ENCODE data around the gene WRNIP1.

Gene WRNIP1

DNA sequence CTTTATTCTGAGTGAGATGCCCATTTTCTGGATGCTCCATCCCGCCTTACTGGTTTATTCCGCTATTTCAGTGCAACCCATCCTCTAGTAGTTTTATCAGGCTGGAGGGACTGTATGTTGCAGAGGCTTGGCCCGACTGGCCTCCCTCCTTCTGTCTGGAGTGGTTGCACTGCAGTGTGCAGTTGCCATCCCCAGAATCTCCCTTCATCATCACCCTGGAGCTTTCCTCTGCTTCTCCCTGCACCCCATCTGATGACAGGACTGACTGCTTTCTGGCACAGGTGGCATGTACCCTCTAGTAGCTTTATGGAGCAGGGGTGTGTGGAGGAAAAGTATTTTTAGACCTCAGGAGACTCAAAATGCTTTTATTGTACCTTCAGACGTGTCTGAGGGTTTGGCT, 21.1 kb downstream of the WRNIP1 start:
- H3K27me3 ChIP-seq: no peaks in the 10 kb centered on the region
- H3K9me3 ChIP-seq: no peaks in the 10 kb centered on the region
- H3K4me1 ChIP-seq (ENCODE audit: control insufficient read depth in 1 of 2, insufficient read depth in 1 of 2, low read depth in 1 of 2, low read length in 1 of 2): peaks cover 6% of the 10 kb centered on the region in 2 experiments
- TF ChIP-seq, protein P1, sequence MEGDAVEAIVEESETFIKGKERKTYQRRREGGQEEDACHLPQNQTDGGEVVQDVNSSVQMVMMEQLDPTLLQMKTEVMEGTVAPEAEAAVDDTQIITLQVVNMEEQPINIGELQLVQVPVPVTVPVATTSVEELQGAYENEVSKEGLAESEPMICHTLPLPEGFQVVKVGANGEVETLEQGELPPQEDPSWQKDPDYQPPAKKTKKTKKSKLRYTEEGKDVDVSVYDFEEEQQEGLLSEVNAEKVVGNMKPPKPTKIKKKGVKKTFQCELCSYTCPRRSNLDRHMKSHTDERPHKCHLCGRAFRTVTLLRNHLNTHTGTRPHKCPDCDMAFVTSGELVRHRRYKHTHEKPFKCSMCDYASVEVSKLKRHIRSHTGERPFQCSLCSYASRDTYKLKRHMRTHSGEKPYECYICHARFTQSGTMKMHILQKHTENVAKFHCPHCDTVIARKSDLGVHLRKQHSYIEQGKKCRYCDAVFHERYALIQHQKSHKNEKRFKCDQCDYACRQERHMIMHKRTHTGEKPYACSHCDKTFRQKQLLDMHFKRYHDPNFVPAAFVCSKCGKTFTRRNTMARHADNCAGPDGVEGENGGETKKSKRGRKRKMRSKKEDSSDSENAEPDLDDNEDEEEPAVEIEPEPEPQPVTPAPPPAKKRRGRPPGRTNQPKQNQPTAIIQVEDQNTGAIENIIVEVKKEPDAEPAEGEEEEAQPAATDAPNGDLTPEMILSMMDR (IDR thresholded peaks at IDR 0.05): no peak
- no peak overlapping the region for H3K4me3 ChIP-seq (ENCODE audit: low read depth in 1 of 2, low read length in 1 of 2)
- H3K27ac ChIP-seq: no peak overlapping the region
- H3K36me3 ChIP-seq: peaks cover 29% of the 10 kb centered on the region

DNA sequence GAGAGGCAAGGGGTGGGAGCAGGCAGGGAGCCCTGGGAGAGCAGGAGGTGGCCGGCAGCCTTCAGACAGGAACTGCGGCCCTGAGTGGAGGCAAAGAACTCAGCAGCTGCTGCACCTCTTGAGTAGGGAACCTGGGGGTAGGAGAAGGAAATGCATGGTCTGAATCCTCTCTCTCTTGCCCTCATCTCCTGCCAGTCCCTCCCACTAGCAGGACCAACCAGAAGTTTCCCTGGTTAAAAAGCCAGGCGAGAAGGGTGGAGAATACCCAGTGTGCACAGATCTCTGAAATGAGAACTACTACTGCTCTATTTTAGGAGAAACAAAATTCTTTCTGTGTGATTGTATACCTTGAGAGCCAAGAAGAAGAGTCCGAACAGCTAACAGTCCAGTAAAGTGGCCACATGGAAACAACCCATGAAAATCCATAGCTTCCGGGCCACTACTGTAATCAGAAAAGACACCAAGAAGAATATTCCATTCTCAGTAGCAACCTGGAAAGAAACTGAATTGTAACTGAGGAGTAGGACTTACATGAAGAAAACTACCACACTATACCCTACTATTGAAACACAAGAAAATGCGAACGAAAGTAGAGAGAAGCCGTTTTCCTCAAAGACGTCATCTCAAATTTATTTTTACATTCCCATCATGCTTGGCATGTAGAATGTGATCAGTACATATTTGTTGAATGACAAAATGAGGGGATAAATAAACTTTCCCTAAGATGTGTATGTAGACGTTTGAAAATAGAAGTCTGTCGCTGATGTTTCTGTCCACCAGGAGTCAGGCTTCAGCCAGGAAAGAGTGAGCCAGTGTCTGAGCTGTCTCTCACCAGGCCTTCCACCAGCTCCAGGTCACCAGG, 25.6 kb downstream of the WRNIP1 start:
- peak overlapping the region; percentile 90 for H3K27ac ChIP-seq
- peak overlapping the region in 1 of 2 experiments; percentile 25 for H3K4me3 ChIP-seq (ENCODE audit: low read depth in 1 of 2, low read length in 1 of 2)
- peaks cover 51% of the 10 kb centered on the region in 2 experiments for H3K4me1 ChIP-seq (ENCODE audit: control insufficient read depth in 1 of 2, insufficient read depth in 1 of 2, low read depth in 1 of 2, low read length in 1 of 2)

DNA sequence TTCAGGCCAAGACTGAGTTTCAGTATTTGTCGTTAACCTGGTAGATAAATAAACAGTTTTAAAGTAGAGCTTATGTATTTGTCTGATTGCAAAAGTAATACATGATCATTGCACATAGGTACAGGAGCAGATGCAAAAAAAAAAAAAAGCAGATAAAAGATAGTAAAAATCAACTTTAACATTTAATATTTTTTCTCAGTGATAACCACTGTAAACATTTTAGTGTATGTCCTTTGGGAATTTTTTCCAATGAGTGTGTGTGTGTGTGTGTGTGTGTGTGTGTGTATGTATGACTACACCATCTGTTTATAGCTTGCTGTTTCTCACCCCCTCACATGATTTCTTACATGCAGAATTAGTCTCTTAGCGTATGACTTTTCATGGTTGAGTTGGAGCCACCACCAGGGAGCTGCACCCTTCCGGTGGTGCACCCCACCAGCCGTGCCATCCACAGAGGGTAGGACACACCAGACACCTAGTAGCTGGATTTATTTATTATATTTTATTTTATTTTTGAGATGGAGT, 26.3 kb downstream of the WRNIP1 start:
- Histone ChIP-seq H3K27ac (peak overlapping the region; percentile 90), H3K4me1 (ENCODE audit: control insufficient read depth in 1 of 2, insufficient read depth in 1 of 2, low read depth in 1 of 2, low read length in 1 of 2) (peaks cover 58% of the 10 kb centered on the region in 2 experiments)

More for the DNA sequence above, 25.6 kb downstream of the WRNIP1 start:
- no peaks in the 10 kb centered on the region for H3K9me3 ChIP-seq
- TF ChIP-seq, protein P1 (IDR thresholded peaks at IDR 0.05): peak; percentile 64
- H3K36me3 ChIP-seq: peaks cover 8% of the 10 kb centered on the region
- H3K27me3 ChIP-seq: no peaks in the 10 kb centered on the region

DNA sequence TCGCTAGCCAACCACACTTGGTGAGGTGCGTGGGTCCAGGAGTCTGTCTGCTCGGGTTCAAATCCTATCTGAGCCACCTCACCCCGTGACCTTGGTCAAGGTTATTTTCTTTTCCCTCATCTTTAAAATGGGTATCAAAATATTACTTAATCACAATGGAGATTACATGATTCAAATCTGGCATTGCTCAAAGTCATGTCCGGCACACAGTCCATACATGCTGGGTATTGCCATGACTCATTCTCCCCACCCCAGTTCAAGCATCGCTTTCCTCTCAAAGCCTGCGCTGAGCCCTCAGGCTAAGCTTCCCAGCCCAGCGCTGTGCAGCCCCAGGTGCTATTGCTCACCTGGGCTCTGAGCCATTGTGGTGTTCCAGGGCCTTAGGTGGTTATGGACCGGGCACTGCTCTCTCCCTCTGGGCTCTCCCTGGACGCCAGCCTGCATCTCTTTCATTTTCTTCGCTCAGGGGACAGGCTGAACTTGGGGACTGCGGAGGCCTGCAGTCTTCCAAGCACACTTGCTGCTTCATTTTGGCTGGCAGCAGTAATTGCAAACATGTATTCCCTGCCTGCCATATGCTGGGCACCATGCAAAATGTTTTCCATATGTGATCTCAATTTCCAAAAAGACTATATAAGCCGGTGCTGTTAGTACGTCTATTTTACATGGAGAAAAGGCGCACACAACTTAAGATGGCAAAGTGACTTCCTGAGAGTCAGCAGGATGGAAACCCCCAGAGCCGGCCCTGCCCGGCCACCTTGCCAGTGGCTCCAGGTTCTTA, 27.3 kb downstream of the WRNIP1 start:
- Histone ChIP-seq H3K4me3 (ENCODE audit: low read depth in 1 of 2, low read length in 1 of 2) (peak overlapping the region in 1 of 2 experiments; percentile 32), H3K9me3 (no peaks in the 10 kb centered on the region), H3K36me3 (no peaks in the 10 kb centered on the region), H3K27me3 (no peaks in the 10 kb centered on the region), H3K4me1 (ENCODE audit: control insufficient read depth in 1 of 2, insufficient read depth in 1 of 2, low read depth in 1 of 2, low read length in 1 of 2) (peaks cover 68% of the 10 kb centered on the region in 2 experiments), H3K27ac (peak overlapping the region; percentile 90)
- TF ChIP-seq, protein P1 (IDR thresholded peaks at IDR 0.05): no peak

More for the DNA sequence above, 26.3 kb downstream of the WRNIP1 start:
- H3K4me3 ChIP-seq (ENCODE audit: low read depth in 1 of 2, low read length in 1 of 2): peak overlapping the region in 1 of 2 experiments; percentile 25
- H3K36me3 ChIP-seq: peaks cover 5% of the 10 kb centered on the region
- TF ChIP-seq, protein P1 (IDR thresholded peaks at IDR 0.05): no peak
- no peaks in the 10 kb centered on the region for H3K27me3 ChIP-seq
- H3K9me3 ChIP-seq: no peaks in the 10 kb centered on the region

DNA sequence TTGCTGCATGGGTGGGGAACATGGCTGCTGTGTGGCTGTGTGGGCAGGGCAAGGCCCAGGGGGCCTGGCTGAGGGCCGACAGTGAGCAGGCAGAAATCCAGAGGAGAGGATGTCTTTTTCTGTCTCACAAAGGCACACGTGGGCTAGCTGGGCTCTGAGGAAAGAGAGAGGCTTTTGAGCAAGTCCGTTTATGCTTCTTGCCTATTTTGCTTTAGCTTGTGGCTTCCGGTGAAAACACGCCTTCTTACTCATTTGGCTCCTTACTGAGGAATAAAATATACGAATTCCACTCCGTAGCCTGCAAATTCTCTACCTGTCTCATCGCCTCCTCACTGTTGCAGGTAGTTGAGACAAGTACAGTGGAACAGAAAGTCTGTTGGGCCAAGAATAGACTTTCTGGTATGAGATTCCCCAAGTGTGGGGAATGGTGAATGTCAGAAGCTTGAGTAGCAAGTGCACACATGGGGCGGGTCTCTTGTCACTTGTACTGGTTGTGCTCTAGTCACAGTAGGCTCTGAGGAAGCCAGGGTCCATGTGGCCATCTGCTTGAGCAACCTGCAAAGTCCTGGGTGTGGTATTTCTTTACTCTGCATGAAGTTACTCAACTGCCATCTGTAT, 28.4 kb downstream of the WRNIP1 start:
- TF ChIP-seq, protein P1 (IDR thresholded peaks at IDR 0.05): no peak
- no peaks in the 10 kb centered on the region for H3K36me3 ChIP-seq
- peak overlapping the region; percentile 32 to 37 for H3K4me3 ChIP-seq (ENCODE audit: low read depth in 1 of 2, low read length in 1 of 2)
- H3K4me1 ChIP-seq (ENCODE audit: control insufficient read depth in 1 of 2, insufficient read depth in 1 of 2, low read depth in 1 of 2, low read length in 1 of 2): peaks cover 79 to 80% of the 10 kb centered on the region in 2 experiments
- no peaks in the 10 kb centered on the region for H3K9me3 ChIP-seq
- peak overlapping the region; percentile 90 for H3K27ac ChIP-seq
- H3K27me3 ChIP-seq: no peaks in the 10 kb centered on the region
